Neuronal stem cell (in vitro differentiated cells): ENCODE results near the gene TOMM7.

Experiments used
- DNase-seq: peaks from one replicate; pipeline ENCODE4 v3.0.0-alpha.2; 2013; ENCODE audit warnings: low spot score
- H2AFZ ChIP-seq: one replicate; pipeline ENCODE4 v1.6.1; 2013; ENCODE audit warnings: mild to moderate bottlenecking, low read length, inconsistent platforms
- H2AK5ac ChIP-seq: 2 replicates; pipeline ENCODE4 v1.6.1; 2013; ENCODE audit warnings: low read depth, mild to moderate bottlenecking, inconsistent platforms, low read length, moderate library complexity, mixed read lengths
- H2BK120ac ChIP-seq: 2 replicates; pipeline ENCODE4 v1.6.1; 2013; ENCODE audit warnings: low read depth, mild to moderate bottlenecking, inconsistent platforms, low read length, moderate library complexity, mixed read lengths
- H2BK12ac ChIP-seq: one replicate; pipeline ENCODE4 v1.6.1; 2013; ENCODE audit warnings: low read length, inconsistent platforms
- H2BK15ac ChIP-seq: 2 replicates; pipeline ENCODE4 v1.6.1; 2013; ENCODE audit warnings: mild to moderate bottlenecking, low read length, inconsistent platforms, mixed read lengths
- H2BK5ac ChIP-seq: one replicate; pipeline ENCODE4 v1.6.1; 2013; ENCODE audit warnings: inconsistent platforms, mild to moderate bottlenecking, low read length, moderate library complexity
- H3K14ac ChIP-seq: one replicate; pipeline ENCODE4 v1.6.1; 2013; ENCODE audit warnings: low read length, inconsistent platforms
- H3K18ac ChIP-seq: 2 replicates; pipeline ENCODE4 v1.6.1; 2013; ENCODE audit warnings: low read length, inconsistent platforms
- H3K23ac ChIP-seq: 2 replicates; pipeline ENCODE4 v1.6.1; 2013; ENCODE audit warnings: low read depth, mild to moderate bottlenecking, mixed read lengths, low read length, inconsistent platforms; ENCODE audit not compliant: poor library complexity
- H3K27ac ChIP-seq: replicated peaks from 3 replicates; pipeline ENCODE4 v1.5.1; 2013; ENCODE audit warnings: low read length, inconsistent platforms
- H3K27me3 ChIP-seq, 3 experiments: 2 replicates each; pipeline ENCODE4 v1.6.1; 2013; ENCODE audit warnings: low read length in 3 of 3, mild to moderate bottlenecking in 2 of 3, inconsistent platforms in 1 of 3, low read depth in 1 of 3, mixed read lengths in 1 of 3, moderate library complexity in 1 of 3; ENCODE audit not compliant: control insufficient read depth in 3 of 3, insufficient read depth in 3 of 3
- H3K36me3 ChIP-seq, 2 donors: replicated peaks in 1 of 2; 2 replicates each; pipeline ENCODE4 v1.6.1; 2013; ENCODE audit warnings: low read length in 2 of 2; ENCODE audit not compliant: control insufficient read depth in 2 of 2, insufficient read depth in 2 of 2
- H3K4ac ChIP-seq: 2 replicates; pipeline ENCODE4 v1.6.1; 2013; ENCODE audit warnings: inconsistent platforms, mild to moderate bottlenecking, low read length, moderate library complexity
- H3K4me1 ChIP-seq, 2 donors: 1 replicate in 1 of 2; 2 replicates in 1 of 2; pipeline ENCODE4 v1.6.1; 2013; ENCODE audit warnings: low read length in 2 of 2, low read depth in 1 of 2; ENCODE audit not compliant: control insufficient read depth in 2 of 2, insufficient read depth in 1 of 2
- H3K4me2 ChIP-seq: one replicate; pipeline ENCODE4 v1.6.1; 2013; ENCODE audit warnings: mild to moderate bottlenecking, low read length, inconsistent platforms; ENCODE audit not compliant: insufficient read depth, poor library complexity, severe bottlenecking
- H3K4me3 ChIP-seq, 2 donors: 2 replicates each; pipeline ENCODE4 v1.5.1; 2013; ENCODE audit warnings: low read length in 2 of 2, mild to moderate bottlenecking in 2 of 2, inconsistent platforms in 1 of 2, moderate library complexity in 1 of 2
- H3K79me1 ChIP-seq: one replicate; pipeline ENCODE4 v1.6.1; 2013; ENCODE audit warnings: low read depth, mild to moderate bottlenecking, inconsistent platforms, low read length, moderate library complexity
- H3K9ac ChIP-seq: one replicate; pipeline ENCODE4 v1.6.1; 2013; ENCODE audit warnings: mild to moderate bottlenecking, low read depth, low read length, inconsistent platforms; ENCODE audit not compliant: poor library complexity
- H3K9me3 ChIP-seq, 2 donors: replicated peaks in 1 of 2; 2 replicates each; pipeline versions ENCODE3 to v1.6.1; 2013; ENCODE audit warnings: low read length in 2 of 2, mild to moderate bottlenecking in 2 of 2, inconsistent platforms in 1 of 2, low read depth in 1 of 2, mixed read lengths in 1 of 2, moderate library complexity in 1 of 2; ENCODE audit not compliant: control insufficient read depth in 2 of 2, insufficient read depth in 1 of 2
- H4K8ac ChIP-seq: one replicate; pipeline ENCODE4 v1.6.1; 2013; ENCODE audit warnings: low read depth, mild to moderate bottlenecking, inconsistent platforms, low read length, moderate library complexity
- H4K91ac ChIP-seq: one replicate; pipeline ENCODE4 v1.6.1; 2013; ENCODE audit warnings: low read length, low read depth, mild to moderate bottlenecking, inconsistent platforms; ENCODE audit not compliant: poor library complexity
- WGBS, 2 donors: extraction: QIAGEN DNeasy Blood & Tissue Kit; methylation state at CpG; one replicate each; pipeline ENCODE4 v1.1.7; 2013; ENCODE audit warnings: missing lambda C conversion rate in 2 of 2, mixed read lengths in 1 of 2; ENCODE audit not compliant: insufficient read length in 2 of 2, insufficient replicate concordance in 1 of 2; ENCODE audit errors: extremely low coverage in 2 of 2; 5-methylcytosine and 5-hydroxymethylcytosine counted together

TOMM7 gene

GRCh38 chr7:22864301-22864700, 41.7 kb upstream of the TOMM7 start:
- H4K91ac ChIP-seq, result no peak overlapping the region
- no peak overlapping the region for H3K9ac ChIP-seq
- no peak overlapping the region for H3K14ac ChIP-seq
- no peak overlapping the region for H3K18ac ChIP-seq
- H3K27ac ChIP-seq, result no peak overlapping the region
- WGBS, 2 donors, result no CpG with 5 or more reads among the region's 1 CpG
- no peak overlapping the region for H3K4me2 ChIP-seq
- no peak for DNase-seq
- H3K4me3 ChIP-seq, result no peak overlapping the region
- H2AK5ac ChIP-seq, result no peak overlapping the region
- H3K4ac ChIP-seq, result no peak overlapping the region
- H2AFZ ChIP-seq, result no peak overlapping the region
- H3K36me3 ChIP-seq, result no peaks in the 10 kb centered on the region
- H3K9me3 ChIP-seq, result no peaks in the 10 kb centered on the region
- H2BK15ac ChIP-seq, result no peak overlapping the region
- no peak overlapping the region for H2BK5ac ChIP-seq
- H4K8ac ChIP-seq, result no peak overlapping the region
- H2BK120ac ChIP-seq, result no peak overlapping the region
- H3K4me1 ChIP-seq, result peaks cover 0 to 2% of the 10 kb centered on the region in 2 donors
- no peak overlapping the region for H2BK12ac ChIP-seq
- H3K27me3 ChIP-seq, result no peaks in the 10 kb centered on the region
- H3K79me1 ChIP-seq, result no peaks in the 10 kb centered on the region
- H3K23ac ChIP-seq, result no peak overlapping the region

GRCh38 chr7:22863156-22863899, 40.7 kb upstream of the TOMM7 start:
- H3K14ac ChIP-seq, result no peak overlapping the region
- H3K9me3 ChIP-seq, result no peaks in the 10 kb centered on the region
- no peak overlapping the region for H4K8ac ChIP-seq
- no peak for DNase-seq
- no peak overlapping the region for H2BK15ac ChIP-seq
- no peaks in the 10 kb centered on the region for H3K79me1 ChIP-seq
- WGBS, 2 donors, result no CpG with 5 or more reads among the region's 8 CpGs
- no peak overlapping the region for H4K91ac ChIP-seq
- H3K4me2 ChIP-seq, result no peak overlapping the region
- no peak overlapping the region for H2AK5ac ChIP-seq
- H3K4me3 ChIP-seq, result no peak overlapping the region
- H3K27me3 ChIP-seq, result no peaks in the 10 kb centered on the region
- no peak overlapping the region for H2BK120ac ChIP-seq
- H2BK12ac ChIP-seq, result no peak overlapping the region
- H3K27ac ChIP-seq, result no peak overlapping the region
- no peak overlapping the region for H3K18ac ChIP-seq
- no peaks in the 10 kb centered on the region for H3K36me3 ChIP-seq
- H2AFZ ChIP-seq, result no peak overlapping the region
- H3K4ac ChIP-seq, result no peak overlapping the region
- peaks cover 0 to 2% of the 10 kb centered on the region in 2 donors for H3K4me1 ChIP-seq
- no peak overlapping the region for H3K9ac ChIP-seq
- H3K23ac ChIP-seq, result no peak overlapping the region
- H2BK5ac ChIP-seq, result no peak overlapping the region

- Histone ChIP-seq H2BK120ac (no peak overlapping the region), H3K4me3 (no peak overlapping the region), H3K4ac (no peak overlapping the region), H3K27me3 (no peaks in the 10 kb centered on the region), H3K4me1 (peaks cover 0 to 2% of the 10 kb centered on the region in 2 donors), H2BK12ac (no peak overlapping the region), H2AK5ac (no peak overlapping the region), H4K91ac (no peak overlapping the region), H3K4me2 (no peak overlapping the region), H3K27ac (no peak overlapping the region), H3K9me3 (no peaks in the 10 kb centered on the region), H3K36me3 (no peaks in the 10 kb centered on the region), H3K79me1 (no peaks in the 10 kb centered on the region), H3K14ac (no peak overlapping the region), H2BK5ac (no peak overlapping the region), H2AFZ (no peak overlapping the region), H3K9ac (no peak overlapping the region), H4K8ac (no peak overlapping the region), H2BK15ac (no peak overlapping the region), H3K18ac (no peak overlapping the region), H3K23ac (no peak overlapping the region)
- DNase-seq, result no peak
- no CpG with 5 or more reads among the region's 2 CpGs for WGBS, 2 donors
These were observed 38.9 kb upstream of the TOMM7 start for GRCh38 chr7:22861576-22861975.

GRCh38 chr7:22860784-22861482, 38.3 kb upstream of the TOMM7 start:
- H4K8ac ChIP-seq, result no peak overlapping the region
- H2BK12ac ChIP-seq, result no peak overlapping the region
- H3K14ac ChIP-seq, result no peak overlapping the region
- H3K9me3 ChIP-seq, result no peaks in the 10 kb centered on the region
- no peak overlapping the region for H2BK5ac ChIP-seq
- H2AK5ac ChIP-seq, result no peak overlapping the region
- H3K4me2 ChIP-seq, result no peak overlapping the region
- no peak overlapping the region for H3K9ac ChIP-seq
- no peak overlapping the region for H3K18ac ChIP-seq
- no peak overlapping the region for H3K4ac ChIP-seq
- no peak overlapping the region for H3K27ac ChIP-seq
- no peaks in the 10 kb centered on the region for H3K27me3 ChIP-seq
- DNase-seq, result no peak
- peaks cover 0 to 2% of the 10 kb centered on the region in 2 donors for H3K4me1 ChIP-seq
- no peaks in the 10 kb centered on the region for H3K79me1 ChIP-seq
- 100% methylated on average over 1 of the region's 4 CpGs; no CpG with 5 or more reads in 1 of the 2 donors for WGBS, 2 donors
- H4K91ac ChIP-seq, result no peak overlapping the region
- no peak overlapping the region for H3K4me3 ChIP-seq
- H3K23ac ChIP-seq, result no peak overlapping the region
- no peak overlapping the region for H2BK120ac ChIP-seq
- H2AFZ ChIP-seq, result no peak overlapping the region
- H2BK15ac ChIP-seq, result no peak overlapping the region
- H3K36me3 ChIP-seq, result no peaks in the 10 kb centered on the region
